Activated CD8-positive, alpha-beta memory T cell treated with anti-CD3 and anti-CD28 coated beads, Interleukin-2, amount 50 U/mL, for 1 hour (primary cell): ENCODE data around the gene CTR9.
"Not testable (repeated sequence)": the region's sequence is repeated elsewhere in the genome, so short reads cannot be mapped to it uniquely, and the experiment has no call there.

Source experiments
- DNase-seq: peaks from one replicate; pipeline ENCODE4 v3.0.0-alpha.2; 2020; ENCODE audit errors: extremely low read depth

CTR9 gene

GRCh38 chr11:10822491-10822890 is 71.4 kb downstream of the CTR9 start:
- DNase-seq: not testable (repeated sequence)

GRCh38 chr11:10823152-10823579 is 72.1 kb downstream of the CTR9 start:
- DNase-seq: no peak

DNA sequence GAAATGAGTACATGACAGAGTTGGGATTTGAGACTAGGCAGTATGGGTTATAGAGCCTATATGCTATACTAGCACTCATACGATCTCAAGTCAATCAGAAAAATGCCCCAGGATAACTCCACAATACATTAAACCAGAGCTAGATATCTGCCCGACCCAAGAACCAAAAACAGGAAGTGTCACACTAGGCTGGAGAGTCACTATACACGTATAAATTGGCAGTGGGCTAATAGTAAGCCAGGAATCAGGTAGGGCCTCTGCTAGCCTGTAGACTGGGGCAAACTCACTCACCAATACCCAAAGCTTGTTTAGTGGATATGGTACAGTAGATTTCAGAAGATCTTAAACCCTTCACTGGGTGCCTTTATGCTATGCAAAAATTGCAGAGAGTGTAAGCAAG is 73.8 kb downstream of the CTR9 start:
- no peak for DNase-seq

GRCh38 chr11:10828402-10828801 is 77.4 kb downstream of the CTR9 start:
- no peak for DNase-seq

DNA sequence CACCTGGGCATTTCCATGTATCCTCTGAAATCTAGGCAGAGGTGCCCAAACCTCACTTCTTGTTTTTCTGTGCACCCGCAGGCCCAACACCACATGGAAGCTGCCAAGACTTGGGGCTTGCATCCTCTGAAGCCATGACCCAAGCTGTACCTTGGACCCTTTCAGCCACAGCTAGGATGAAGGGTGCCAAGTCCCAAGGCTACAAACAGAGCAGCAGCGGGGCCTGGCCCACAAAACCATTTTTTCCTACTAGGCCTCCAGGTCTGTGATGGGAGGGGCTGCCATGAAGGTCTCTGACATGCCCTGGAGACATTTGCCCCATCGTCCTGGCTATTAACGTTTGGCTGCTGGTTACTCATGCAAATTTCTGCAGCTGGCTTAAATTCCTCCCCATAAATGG is 78.1 kb downstream of the CTR9 start:
- no peak for DNase-seq
